ENCODE data around the gene TMEM120B.
"Not testable (repeated sequence)": the region's sequence is repeated elsewhere in the genome, so short reads cannot be mapped to it uniquely, and the experiment has no call there.

- TF ChIP-seq CTCF (conservative IDR thresholded peaks at IDR 0.05; ENCODE audit: low read length); EZH2phosphoT487 (IDR thresholded peaks at IDR 0.05; ENCODE audit: borderline replicate concordance, low read depth, low read length): not testable (repeated sequence)
Observed at GRCh38 chr12:121790785-121791184, 78.2 kb downstream of the TMEM120B start.

Data from OCI-LY7 (cell line).